Mucosa of descending colon (tissue), 3 donors: ENCODE data around the gene TNFRSF1A. TPM values are rescaled to one million over a fixed set of nuclear protein-coding genes. Genes with fewer than 3 reads are reported as not detected.

Experiments used
- ATAC-seq: fragments of 200-7000 bp; cut with Tn5 transposase; one replicate; pipeline ENCODE4 v1.9.1; 2020; ENCODE audit warnings: mild to moderate bottlenecking, moderate library complexity
- DNase-seq, 3 donors: peaks; one replicate each; pipeline ENCODE4 v3.0.0-alpha.2; 2020
- H3K36me3 ChIP-seq: fragments of 200-600 bp; one replicate; pipeline ENCODE4 v1.8.0; 2021; ENCODE audit warnings: low read depth, mild to moderate bottlenecking
- H3K4me1 ChIP-seq: fragments of 200-600 bp; one replicate; pipeline ENCODE4 v1.8.0; 2021; ENCODE audit warnings: low read depth, mild to moderate bottlenecking
- H3K4me3 ChIP-seq: fragments of 200-600 bp; one replicate; pipeline ENCODE4 v1.8.0; 2021; ENCODE audit warnings: mild to moderate bottlenecking
- H3K9me3 ChIP-seq: fragments of 200-600 bp; one replicate; pipeline ENCODE4 v1.8.0; 2021; ENCODE audit warnings: mild to moderate bottlenecking
- intact Hi-C, 2 donors: fragments of 100-400 bp; cut with DNase I in 1 of 2; cut with micrococcal nuclease in 1 of 2; formaldehyde crosslinking; loops; one replicate each; pipeline versions ENCODE4 v1.11.0 to v1.11.1; 2022; cut with DNase I, micrococcal nuclease
- total RNA-seq, 3 donors: library from RNA; stranded (reverse); fragmentation: NEBNext Ultra II Directional in 2 of 3; extraction: Animal tissue kit (Norgen Biotek cat#: 25700) in 2 of 3; gene quantifications; one replicate each; pipeline versions ENCODE4 v1.2.1 to v1.2.4, GENCODE V29; 2021 to 2023
- TF ChIP-seq, protein P1 (sequence below): fragments of 200-600 bp; IDR thresholded peaks from one replicate; pipeline ENCODE4 v1.8.0; 2022; ENCODE audit warnings: antibody characterized with exemption, mild to moderate bottlenecking
- donor health status: DM: no; HTN: no; CAD: no; lungs with moderate emphysema.
- donor health status: DM: no; HTN: no; CAD: no.
- donor health status: DM: no; HTN: yes; CAD: no.

TNFRSF1A gene
- total RNA-seq, 3 donors from 2014 or later, result 166 to 237 (median 211) TPM

DNA sequence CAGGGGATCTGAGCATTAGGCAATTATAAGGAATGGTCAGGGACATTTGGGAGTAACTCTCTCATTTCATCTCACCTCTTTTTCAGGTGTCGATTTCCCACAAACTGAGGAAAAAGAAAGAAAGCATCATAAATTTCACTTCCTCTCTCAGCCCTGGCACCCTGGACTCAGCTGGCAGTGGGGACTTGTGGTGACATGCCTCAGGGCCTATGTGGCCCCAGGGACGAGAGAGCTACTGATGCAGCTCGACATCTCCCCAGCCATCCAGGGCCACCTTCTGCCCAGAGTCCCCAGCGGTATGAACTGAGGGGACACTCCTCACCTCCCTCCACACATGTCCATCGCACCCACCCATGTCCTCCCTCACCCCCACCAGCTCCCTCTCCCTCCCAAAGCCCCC, 11.7 kb downstream of the TNFRSF1A start:
- intact Hi-C loops, result loop anchor here in 1 of 2 donors (10.0 kb wide), 1 partner anchor 55 kb away; the partner anchor contains the start of gene LTBR
- TF ChIP-seq, protein P1, sequence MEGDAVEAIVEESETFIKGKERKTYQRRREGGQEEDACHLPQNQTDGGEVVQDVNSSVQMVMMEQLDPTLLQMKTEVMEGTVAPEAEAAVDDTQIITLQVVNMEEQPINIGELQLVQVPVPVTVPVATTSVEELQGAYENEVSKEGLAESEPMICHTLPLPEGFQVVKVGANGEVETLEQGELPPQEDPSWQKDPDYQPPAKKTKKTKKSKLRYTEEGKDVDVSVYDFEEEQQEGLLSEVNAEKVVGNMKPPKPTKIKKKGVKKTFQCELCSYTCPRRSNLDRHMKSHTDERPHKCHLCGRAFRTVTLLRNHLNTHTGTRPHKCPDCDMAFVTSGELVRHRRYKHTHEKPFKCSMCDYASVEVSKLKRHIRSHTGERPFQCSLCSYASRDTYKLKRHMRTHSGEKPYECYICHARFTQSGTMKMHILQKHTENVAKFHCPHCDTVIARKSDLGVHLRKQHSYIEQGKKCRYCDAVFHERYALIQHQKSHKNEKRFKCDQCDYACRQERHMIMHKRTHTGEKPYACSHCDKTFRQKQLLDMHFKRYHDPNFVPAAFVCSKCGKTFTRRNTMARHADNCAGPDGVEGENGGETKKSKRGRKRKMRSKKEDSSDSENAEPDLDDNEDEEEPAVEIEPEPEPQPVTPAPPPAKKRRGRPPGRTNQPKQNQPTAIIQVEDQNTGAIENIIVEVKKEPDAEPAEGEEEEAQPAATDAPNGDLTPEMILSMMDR, result no peak
- Histone ChIP-seq H3K4me1 (peaks cover 36% of the 10 kb centered on the region), H3K9me3 (no peaks in the 10 kb centered on the region), H3K36me3 (peaks cover 9% of the 10 kb centered on the region), H3K4me3 (no peak overlapping the region)
- ATAC-seq (no peak), DNase-seq (no peak)

- Histone ChIP-seq H3K4me3 (no peak overlapping the region), H3K9me3 (no peaks in the 10 kb centered on the region), H3K36me3 (peaks cover 9% of the 10 kb centered on the region), H3K4me1 (peaks cover 31% of the 10 kb centered on the region)
- ATAC-seq (no peak), DNase-seq (no peak)
- intact Hi-C loops, result loop anchor here in 1 of 2 donors (10.0 kb wide), 1 partner anchor 55 kb away; the partner anchor contains the start of gene LTBR
- TF ChIP-seq, protein P1, result no peak
Observed at GRCh38 chr12:6329703-6330064, 12.2 kb downstream of the TNFRSF1A start.

DNA sequence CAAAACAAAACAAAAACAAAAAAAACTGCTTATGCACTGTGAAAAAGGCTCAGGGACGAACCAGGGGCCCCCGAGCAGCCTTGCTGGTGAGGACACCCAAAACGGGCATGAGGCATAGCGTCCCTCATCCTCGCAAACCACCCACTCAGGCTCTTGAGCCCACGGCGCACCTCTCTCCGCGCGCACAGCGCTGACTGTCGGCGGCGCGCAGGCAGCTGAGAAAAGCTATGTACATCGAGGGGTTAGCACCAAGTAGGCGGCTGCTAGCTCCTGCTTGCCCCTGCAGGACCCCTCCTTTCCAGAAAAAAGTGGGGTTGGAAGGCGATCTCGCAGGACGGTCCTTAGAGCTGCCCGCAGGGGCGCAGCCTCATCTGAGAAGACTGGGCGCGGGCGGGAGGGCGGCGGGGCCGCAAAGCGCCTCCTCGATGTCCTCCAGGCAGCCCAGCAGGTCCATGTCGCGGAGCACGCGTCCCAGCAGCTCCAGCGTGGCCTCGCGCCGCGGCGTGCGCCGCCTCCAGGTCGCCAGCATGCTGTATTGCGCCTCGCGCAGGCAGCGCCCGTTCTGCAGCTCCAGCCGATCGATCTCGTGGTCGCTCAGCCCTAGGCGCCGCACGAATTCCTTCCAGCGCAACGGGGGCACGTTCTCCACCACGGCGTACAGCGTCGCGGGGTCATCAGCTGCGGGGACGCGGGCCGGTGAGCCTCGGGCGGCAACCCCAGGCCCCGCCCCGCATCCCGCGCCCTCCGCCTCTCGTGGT, 12.8 kb downstream of the TNFRSF1A start:
- no peak for ATAC-seq
- TF ChIP-seq, protein P1, result no peak
- DNase-seq, result no peak
- Histone ChIP-seq H3K36me3 (peaks cover 9% of the 10 kb centered on the region), H3K9me3 (no peaks in the 10 kb centered on the region), H3K4me3 (no peak overlapping the region), H3K4me1 (peaks cover 25% of the 10 kb centered on the region)
- intact Hi-C loops, result no loop called here

DNA sequence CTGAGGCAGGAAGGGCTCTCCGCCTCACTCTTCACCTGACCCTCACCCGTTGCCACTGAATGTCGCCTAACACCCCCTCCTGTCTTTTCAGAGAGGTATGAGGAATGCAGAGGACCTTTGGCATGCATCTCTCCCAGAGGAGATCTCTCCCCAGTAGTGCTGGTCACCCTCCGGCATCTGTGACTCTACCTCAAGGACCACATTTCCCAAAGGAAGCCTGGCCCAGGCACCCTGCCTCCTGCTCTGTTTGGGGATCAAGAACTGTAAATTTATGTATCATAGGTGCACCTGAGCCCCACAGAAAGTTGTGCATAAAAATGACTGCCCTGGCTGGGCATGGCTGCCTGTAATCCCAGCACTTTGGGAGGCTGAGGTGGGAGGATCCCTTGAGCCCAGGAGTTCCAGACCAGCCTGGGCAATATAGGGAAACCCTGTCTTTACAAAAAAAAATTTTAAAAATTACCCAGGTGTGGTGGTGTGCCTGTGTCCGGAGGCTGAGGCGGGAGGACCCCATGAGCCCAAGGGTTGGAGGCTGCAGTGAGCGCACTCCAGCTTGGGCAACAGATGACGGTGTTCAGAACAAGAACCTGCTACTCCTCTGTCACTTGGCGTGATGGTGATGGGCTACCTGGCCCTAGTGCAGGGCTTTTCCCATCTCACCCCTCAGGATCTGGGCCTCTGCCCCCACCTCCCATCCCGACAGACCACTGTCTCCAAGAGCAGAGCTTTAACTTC, 13.7 kb downstream of the TNFRSF1A start:
- intact Hi-C loops, result no loop called here
- DNase-seq (no peak), ATAC-seq (no peak)
- Histone ChIP-seq H3K9me3 (no peaks in the 10 kb centered on the region), H3K36me3 (peaks cover 9% of the 10 kb centered on the region), H3K4me1 (peaks cover 22% of the 10 kb centered on the region), H3K4me3 (no peak overlapping the region)
- TF ChIP-seq, protein P1, result no peak

- peak; percentile 1 for ATAC-seq
- Histone ChIP-seq H3K4me3 (no peak overlapping the region), H3K9me3 (no peaks in the 10 kb centered on the region), H3K36me3 (peaks cover 9% of the 10 kb centered on the region), H3K4me1 (peaks cover 21% of the 10 kb centered on the region)
- intact Hi-C loops, result no loop called here
- no peak for DNase-seq
- TF ChIP-seq, protein P1, result no peak
Observed at GRCh38 chr12:6327229-6328041, 14.4 kb downstream of the TNFRSF1A start.
